Activated T-cell treated with anti-CD3 and anti-CD28 coated beads for 24 hours (primary cell): ENCODE results near the gene NOTCH4.
"Not testable (repeated sequence)": the region's sequence is repeated elsewhere in the genome, so short reads cannot be mapped to it uniquely, and the experiment has no call there.

Source experiments
- DNase-seq: peaks from one replicate; pipeline ENCODE4 v3.0.0-alpha.2; 2020; ENCODE audit warnings: low read depth

The NOTCH4 gene

GRCh38 chr6:32223258-32224235 is at the start of gene NOTCH4:
TSS of gene NOTCH4 (minus strand) at chr6:32224067. CDS start at chr6:32223928, 139 bp downstream.
- DNase-seq, result no peak

- DNase-seq, result no peak
Observed at GRCh38 chr6:32271429-32271828, 47.6 kb upstream of the NOTCH4 start.

GRCh38 chr6:32268459-32268858 is 44.6 kb upstream of the NOTCH4 start:
- DNase-seq, result not testable (repeated sequence)

GRCh38 chr6:32267035-32267434 is 43.2 kb upstream of the NOTCH4 start:
- DNase-seq, result no peak

GRCh38 chr6:32257262-32257661 is 33.4 kb upstream of the NOTCH4 start:
- not testable (repeated sequence) for DNase-seq

- DNase-seq, result peak; percentile 65
Observed at GRCh38 chr6:32255199-32256153, 31.6 kb upstream of the NOTCH4 start.

GRCh38 chr6:32254761-32255198 is 30.9 kb upstream of the NOTCH4 start:
- no peak for DNase-seq

- no peak for DNase-seq
Observed at GRCh38 chr6:32252331-32253009, 28.6 kb upstream of the NOTCH4 start.

GRCh38 chr6:32249262-32249661 is 25.4 kb upstream of the NOTCH4 start:
- no peak for DNase-seq

- DNase-seq, result no peak
Observed at GRCh38 chr6:32247401-32247800, 23.5 kb upstream of the NOTCH4 start.

GRCh38 chr6:32244946-32245398 is 21.1 kb upstream of the NOTCH4 start:
- DNase-seq, result peak; percentile 58

GRCh38 chr6:32244270-32244669 is 20.4 kb upstream of the NOTCH4 start:
- no peak for DNase-seq

- DNase-seq, result not testable (repeated sequence)
Observed at GRCh38 chr6:32242318-32242813, 18.5 kb upstream of the NOTCH4 start.

- no peak for DNase-seq
Observed at GRCh38 chr6:32240686-32241085, 16.8 kb upstream of the NOTCH4 start.

GRCh38 chr6:32239462-32239861 is 15.6 kb upstream of the NOTCH4 start:
- DNase-seq, result no peak

- no peak for DNase-seq
Observed at GRCh38 chr6:32234934-32235333, 11.1 kb upstream of the NOTCH4 start.

- no peak for DNase-seq
Observed at GRCh38 chr6:32226434-32226833, 2.6 kb upstream of the NOTCH4 start.

GRCh38 chr6:32224696-32225095 is 829 bp upstream of the NOTCH4 start:
- DNase-seq, result no peak

- DNase-seq, result no peak
Observed at GRCh38 chr6:32222333-32223230, 1.3 kb downstream of the NOTCH4 start.

- no peak for DNase-seq
Observed at GRCh38 chr6:32220021-32220420, 3.8 kb downstream of the NOTCH4 start.
